GM18909 (cell line): Measurements from ENCODE around the gene SLC26A11.

Experiments
- ATAC-seq: cut with Tn5 transposase; IDR thresholded peaks from one replicate; pipeline ENCODE4 v1.9.1; 2021; ENCODE audit warnings: mild to moderate bottlenecking; ENCODE audit not compliant: unreplicated experiment, poor library complexity

Gene SLC26A11

GRCh38 chr17:80216473-80217456, 3.5 kb upstream of the SLC26A11 start:
- ATAC-seq: no peak

- no peak for ATAC-seq
Observed at GRCh38 chr17:80217703-80218362, 2.4 kb upstream of the SLC26A11 start.

- ATAC-seq: no peak
Observed at GRCh38 chr17:80218391-80218790, 1.8 kb upstream of the SLC26A11 start.

- peak; percentile 68 for ATAC-seq
Observed at GRCh38 chr17:80219013-80219762, 1.0 kb upstream of the SLC26A11 start.

GRCh38 chr17:80219763-80220053, 519 bp upstream of the SLC26A11 start:
- peak; percentile 15 for ATAC-seq

GRCh38 chr17:80220736-80221215, 549 bp downstream of the SLC26A11 start:
- no peak for ATAC-seq

- no peak for ATAC-seq
Observed at GRCh38 chr17:80221351-80222105, 1.3 kb downstream of the SLC26A11 start.

GRCh38 chr17:80222376-80223141, 2.3 kb downstream of the SLC26A11 start:
- no peak for ATAC-seq

GRCh38 chr17:80223142-80223815, 3.1 kb downstream of the SLC26A11 start:
- no peak for ATAC-seq

- ATAC-seq: no peak
Observed at GRCh38 chr17:80223838-80224497, 3.7 kb downstream of the SLC26A11 start.

GRCh38 chr17:80224683-80225082, 4.5 kb downstream of the SLC26A11 start:
- ATAC-seq: no peak

- ATAC-seq: no peak
Observed at GRCh38 chr17:80225230-80225629, 5.0 kb downstream of the SLC26A11 start.

- no peak for ATAC-seq
Observed at GRCh38 chr17:80227156-80227555, 6.9 kb downstream of the SLC26A11 start.

GRCh38 chr17:80227666-80228065, 7.4 kb downstream of the SLC26A11 start:
- no peak for ATAC-seq

- ATAC-seq: no peak
Observed at GRCh38 chr17:80228477-80228876, 8.2 kb downstream of the SLC26A11 start.

- ATAC-seq: no peak
Observed at GRCh38 chr17:80229011-80229410, 8.8 kb downstream of the SLC26A11 start.

- no peak for ATAC-seq
Observed at GRCh38 chr17:80232438-80232837, 12.2 kb downstream of the SLC26A11 start.

- no peak for ATAC-seq
Observed at GRCh38 chr17:80233202-80233601, 13.0 kb downstream of the SLC26A11 start.
